ENCODE results near the gene SLC11A2.

DNA sequence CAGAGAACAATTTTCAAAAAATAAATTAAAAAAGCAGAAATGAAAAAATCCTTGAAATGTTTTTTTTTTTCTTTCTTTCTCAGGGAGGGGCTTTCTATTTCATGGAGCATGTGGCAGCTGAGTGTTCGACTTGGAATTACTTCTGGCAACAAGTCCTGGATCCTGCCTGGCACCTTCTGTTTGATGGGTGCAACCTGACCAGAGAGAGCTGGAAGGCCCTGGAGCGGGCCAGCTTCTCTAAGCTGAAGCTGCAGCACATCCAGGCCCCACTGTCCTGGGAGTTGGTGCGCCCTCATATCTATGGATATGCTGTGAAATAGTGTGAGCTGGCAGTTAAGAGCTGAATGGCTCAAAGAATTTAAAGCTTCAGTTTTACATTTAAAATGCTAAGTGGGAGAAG lies 96.4 kb downstream of the SLC11A2 start:
- no peak for TF ChIP-seq EZH2 (IDR thresholded peaks at IDR 0.05; ENCODE audit: low read length)
- TF ChIP-seq, protein P1, sequence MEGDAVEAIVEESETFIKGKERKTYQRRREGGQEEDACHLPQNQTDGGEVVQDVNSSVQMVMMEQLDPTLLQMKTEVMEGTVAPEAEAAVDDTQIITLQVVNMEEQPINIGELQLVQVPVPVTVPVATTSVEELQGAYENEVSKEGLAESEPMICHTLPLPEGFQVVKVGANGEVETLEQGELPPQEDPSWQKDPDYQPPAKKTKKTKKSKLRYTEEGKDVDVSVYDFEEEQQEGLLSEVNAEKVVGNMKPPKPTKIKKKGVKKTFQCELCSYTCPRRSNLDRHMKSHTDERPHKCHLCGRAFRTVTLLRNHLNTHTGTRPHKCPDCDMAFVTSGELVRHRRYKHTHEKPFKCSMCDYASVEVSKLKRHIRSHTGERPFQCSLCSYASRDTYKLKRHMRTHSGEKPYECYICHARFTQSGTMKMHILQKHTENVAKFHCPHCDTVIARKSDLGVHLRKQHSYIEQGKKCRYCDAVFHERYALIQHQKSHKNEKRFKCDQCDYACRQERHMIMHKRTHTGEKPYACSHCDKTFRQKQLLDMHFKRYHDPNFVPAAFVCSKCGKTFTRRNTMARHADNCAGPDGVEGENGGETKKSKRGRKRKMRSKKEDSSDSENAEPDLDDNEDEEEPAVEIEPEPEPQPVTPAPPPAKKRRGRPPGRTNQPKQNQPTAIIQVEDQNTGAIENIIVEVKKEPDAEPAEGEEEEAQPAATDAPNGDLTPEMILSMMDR (optimal IDR thresholded peaks at IDR 0.05 in 1 of 3, IDR thresholded peaks at IDR 0.05 in 1 of 3, conservative IDR thresholded peaks at IDR 0.05 in 1 of 3; ENCODE audit: extremely low read depth in 1 of 3, insufficient read depth in 2 of 3, low read length in 3 of 3), result no peak
